LNCaP clone FGC (cell line): Measurements from ENCODE around the gene NIPAL1.

Experiments used
- DNase-seq: peaks from one replicate; pipeline ENCODE4 v3.0.0-alpha.2; 2011; ENCODE audit warnings: low read depth
- H3K4me3 ChIP-seq: 2 replicates; pipeline ENCODE4 v1.5.1; 2011; ENCODE audit warnings: mild to moderate bottlenecking, low read depth, low read length, control low read depth
- CTCF ChIP-seq: IDR thresholded peaks from 2 replicates; pipeline ENCODE4 v1.5.1; 2012; ENCODE audit warnings: mild to moderate bottlenecking; ENCODE audit not compliant: control insufficient read depth, insufficient read depth; ENCODE audit errors: extremely low read depth

NIPAL1 gene

DNA sequence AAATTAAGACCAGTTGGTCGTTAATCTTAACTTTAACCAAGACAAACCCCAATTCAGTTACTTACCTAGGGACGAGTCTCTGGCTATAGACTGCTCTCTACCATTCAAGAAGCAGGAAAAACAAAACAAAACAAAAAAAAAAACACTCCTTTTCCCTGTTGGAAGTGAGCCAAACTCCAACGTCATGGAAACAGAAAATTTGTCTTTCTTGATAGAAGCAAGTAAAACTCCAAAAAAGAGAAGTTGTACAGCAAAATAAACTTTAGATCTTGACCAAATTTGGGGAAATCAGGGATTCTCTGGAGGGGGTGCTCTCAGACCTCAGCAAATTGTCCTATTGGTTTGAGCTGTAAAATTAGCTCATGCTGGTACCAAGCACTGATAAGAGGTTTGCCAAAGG, 3.7 kb upstream of the NIPAL1 start:
- no peak for TF ChIP-seq CTCF
- DNase-seq = no peak
- no peak overlapping the region for H3K4me3 ChIP-seq

DNA sequence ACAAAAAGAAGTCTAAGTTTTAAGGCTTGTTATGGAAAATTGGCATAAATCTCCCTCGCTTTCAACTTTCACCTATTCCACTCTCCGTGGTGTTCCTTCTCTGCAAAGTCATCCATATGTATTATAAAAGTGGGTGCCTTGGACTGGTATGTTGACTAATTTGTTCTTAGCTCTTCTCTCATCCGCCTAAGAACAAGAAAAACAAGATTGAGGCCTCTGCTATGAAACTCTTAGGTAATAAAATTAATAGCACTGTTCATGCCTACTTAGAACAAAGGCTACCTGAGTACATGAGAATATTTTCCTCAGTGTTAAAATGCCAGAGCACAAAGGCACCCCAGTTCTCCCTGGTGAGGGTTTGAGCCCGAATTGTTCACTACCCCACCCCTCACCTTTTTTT, 1.4 kb upstream of the NIPAL1 start:
- no peak for TF ChIP-seq CTCF
- peak; percentile 77 for DNase-seq
- peak overlapping the region; percentile 62 for H3K4me3 ChIP-seq

DNA sequence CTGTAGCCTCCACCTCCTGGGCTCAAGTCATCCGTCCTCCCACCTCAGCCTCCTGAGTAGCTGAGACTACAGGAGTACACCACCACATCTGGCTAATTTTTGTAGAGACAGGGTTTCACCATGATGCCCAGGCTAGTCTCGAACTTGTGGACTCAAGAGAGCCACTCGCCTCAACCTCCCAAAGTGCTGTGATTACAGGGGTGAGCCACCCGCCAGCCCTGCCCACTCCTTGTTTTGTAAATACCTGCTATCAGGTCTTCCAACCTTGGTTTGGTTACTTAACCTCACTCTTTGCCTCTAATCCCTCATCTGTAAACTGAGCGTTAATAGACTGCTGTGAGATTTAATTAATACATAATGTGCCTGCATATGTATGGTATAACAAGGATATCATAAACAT, 894 bp upstream of the NIPAL1 start:
- no peak for DNase-seq
- H3K4me3 ChIP-seq = peak overlapping the region; percentile 62
- no peak for TF ChIP-seq CTCF

DNA sequence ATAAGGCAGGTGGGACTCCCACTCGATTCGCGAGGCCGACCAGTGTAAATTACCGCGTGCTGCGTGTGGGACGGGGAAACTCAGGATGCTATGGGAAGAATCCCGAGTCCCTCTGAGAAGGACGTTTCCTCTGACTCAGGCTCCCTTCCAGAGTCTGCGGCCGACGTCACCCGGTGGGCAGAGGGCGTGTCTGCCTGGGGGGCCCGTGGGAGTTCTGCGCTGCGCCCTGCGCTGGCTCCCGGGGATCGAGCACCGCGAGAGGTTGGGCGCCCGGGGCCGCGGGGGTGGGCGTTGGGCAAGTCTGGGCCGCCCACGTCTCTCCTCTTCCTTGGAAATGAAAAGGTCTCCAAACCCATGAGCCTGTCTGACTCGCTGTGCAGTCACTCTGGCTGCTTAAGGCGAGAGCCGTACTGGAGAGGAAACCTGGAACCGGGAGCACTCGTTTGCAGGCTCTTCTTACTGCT, 568 bp downstream of the NIPAL1 start:
- H3K4me3 ChIP-seq = peak overlapping the region; percentile 62
- DNase-seq = no peak
- TF ChIP-seq CTCF = no peak

GRCh38 chr4:48018112-48018511, 1.5 kb downstream of the NIPAL1 start:
- TF ChIP-seq CTCF = no peak
- no peak for DNase-seq

DNA sequence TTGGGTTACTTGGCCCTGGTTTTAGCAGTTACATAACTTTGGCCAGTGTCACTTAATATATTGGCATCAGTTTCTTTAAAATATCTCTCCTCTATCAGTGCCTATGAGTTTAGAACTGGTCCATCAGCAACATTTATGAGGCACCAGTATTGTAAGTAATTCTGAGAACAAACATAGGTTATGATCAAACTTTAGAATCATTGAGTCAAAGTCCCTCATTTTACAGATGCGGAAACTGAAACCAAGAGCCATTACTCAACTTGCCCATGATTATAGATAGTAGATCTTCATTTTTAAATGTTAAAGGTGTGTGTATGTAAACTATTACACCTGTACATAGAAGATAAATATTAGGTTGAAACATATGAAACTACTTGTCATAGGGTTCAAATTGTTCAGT, 4.5 kb downstream of the NIPAL1 start:
- no peak for DNase-seq
- TF ChIP-seq CTCF = no peak
- no peak overlapping the region for H3K4me3 ChIP-seq

More at GRCh38 chr4:48018112-48018511, 1.5 kb downstream of the NIPAL1 start:
- no peak overlapping the region for H3K4me3 ChIP-seq

- TF ChIP-seq CTCF = no peak
- DNase-seq = no peak
- H3K4me3 ChIP-seq = no peak overlapping the region
Measured at GRCh38 chr4:48022192-48022799, 5.7 kb downstream of the NIPAL1 start.
